GM23338 (cell line): ENCODE results near the gene APBB1. TPM values are rescaled to one million over a fixed set of nuclear protein-coding genes. Genes with fewer than 3 reads are reported as not detected.

ENCODE experiments used
- ATAC-seq: fragments of 200-7000 bp; cut with Tn5 transposase; 3 replicates; pipeline ENCODE4 v1.9.1; 2020
- DNase-seq: peaks from one replicate; pipeline ENCODE4 v3.0.0-alpha.2; 2015; ENCODE audit warnings: low spot score
- H2AFZ ChIP-seq: fragments of 200-600 bp; sonication (generic); 2 replicates; pipeline ENCODE4 v1.8.0; 2016; ENCODE audit warnings: antibody characterized with exemption, mild to moderate bottlenecking, moderate library complexity
- H3F3A ChIP-seq: fragments of 200-600 bp; sonication (generic); replicated peaks from 2 replicates; pipeline ENCODE4 v1.8.0; 2017; ENCODE audit warnings: antibody characterized with exemption, mixed run types, low read depth
- H3K27ac ChIP-seq: fragments of 200-600 bp; sonication (generic); 2 replicates; pipeline ENCODE4 v1.6.1; 2016; ENCODE audit warnings: low read depth
- H3K27me3 ChIP-seq: fragments of 200-600 bp; sonication (generic); 2 replicates; pipeline ENCODE4 v1.8.0; 2016; ENCODE audit warnings: mild to moderate bottlenecking, mixed run types, moderate library complexity; ENCODE audit not compliant: insufficient read depth
- H3K36me3 ChIP-seq: fragments of 200-600 bp; sonication (generic); 2 replicates; pipeline ENCODE4 v1.8.0; 2016; ENCODE audit warnings: mild to moderate bottlenecking; ENCODE audit not compliant: insufficient read depth
- H3K4me1 ChIP-seq: fragments of 200-600 bp; sonication (generic); 2 replicates; pipeline ENCODE4 v1.8.0; 2016; ENCODE audit warnings: mild to moderate bottlenecking, moderate library complexity; ENCODE audit not compliant: insufficient read depth
- H3K4me2 ChIP-seq: fragments of 200-600 bp; sonication (generic); 2 replicates; pipeline ENCODE4 v1.7.1; 2017; ENCODE audit warnings: mixed run types
- H3K4me3 ChIP-seq: fragments of 200-600 bp; sonication (generic); 2 replicates; pipeline ENCODE4 v1.6.1; 2016; ENCODE audit warnings: mixed run types
- H3K79me2 ChIP-seq: fragments of 200-600 bp; sonication (generic); replicated peaks from 2 replicates; pipeline ENCODE4 v1.8.0; 2017; ENCODE audit warnings: mild to moderate bottlenecking; ENCODE audit not compliant: insufficient read depth
- H3K9me2 ChIP-seq: fragments of 200-600 bp; sonication (generic); 2 replicates; pipeline ENCODE4 v1.8.0; 2017; ENCODE audit not compliant: insufficient read depth
- H4K20me1 ChIP-seq: fragments of 200-600 bp; sonication (generic); replicated peaks from 2 replicates; pipeline ENCODE4 v1.8.0; 2017; ENCODE audit warnings: mild to moderate bottlenecking; ENCODE audit not compliant: insufficient read depth
- H3K27ac Mint-ChIP-seq: 2 replicates; pipeline ENCODE4 v1.8.0; 2020; ENCODE audit warnings: inconsistent platforms, mild to moderate bottlenecking, moderate library complexity, mixed read lengths
- H3K27me3 Mint-ChIP-seq: 3 replicates; pipeline ENCODE4 v1.8.0; 2022; ENCODE audit warnings: low read depth, mild to moderate bottlenecking, moderate library complexity, mixed read lengths, inconsistent platforms; ENCODE audit not compliant: insufficient read depth, poor library complexity
- H3K36me3 Mint-ChIP-seq: 3 replicates; pipeline ENCODE4 v1.8.0; 2021; ENCODE audit warnings: low read depth, mild to moderate bottlenecking, inconsistent platforms, moderate library complexity, mixed read lengths
- H3K4me1 Mint-ChIP-seq: 3 replicates; pipeline ENCODE4 v1.8.0; 2020; ENCODE audit warnings: mild to moderate bottlenecking, inconsistent platforms, mixed read lengths
- H3K4me3 Mint-ChIP-seq: 3 replicates; pipeline ENCODE4 v1.8.0; 2021; ENCODE audit warnings: moderate library complexity, mild to moderate bottlenecking, inconsistent platforms, mixed read lengths
- H3K9me3 Mint-ChIP-seq: 3 replicates; pipeline ENCODE4 v1.8.0; 2020; ENCODE audit warnings: moderate library complexity, mild to moderate bottlenecking, inconsistent platforms, mixed read lengths
- EZH2 ChIP-seq: fragments of 200-600 bp; sonication (generic); IDR thresholded peaks from one replicate; pipeline ENCODE4 v1.8.0; 2017; ENCODE audit warnings: antibody characterized with exemption, mild to moderate bottlenecking, low read depth; ENCODE audit not compliant: unreplicated experiment
- JUNB ChIP-seq: IDR thresholded peaks from one replicate; pipeline ENCODE4 v1.6.1; 2016; ENCODE audit warnings: antibody characterized with exemption; ENCODE audit not compliant: unreplicated experiment
- NANOG ChIP-seq: IDR thresholded peaks from 2 replicates; pipeline ENCODE4 v1.6.1; 2016; ENCODE audit warnings: antibody characterized with exemption, borderline replicate concordance
- POLR2AphosphoS5 ChIP-seq: IDR thresholded peaks from 2 replicates; pipeline ENCODE4 v1.6.1; 2016; ENCODE audit warnings: antibody characterized with exemption, low read depth
- STAT1 ChIP-seq: IDR thresholded peaks from one replicate; pipeline ENCODE4 v1.6.1; 2016; ENCODE audit warnings: antibody characterized with exemption; ENCODE audit not compliant: unreplicated experiment
- ZNF114 ChIP-seq: fragments of 250-450 bp; sonication (Bioruptor Pico); IDR thresholded peaks from 2 replicates; pipeline ENCODE4 v1.5.0; 2020; ENCODE audit warnings: mild to moderate bottlenecking, moderate library complexity
- ZNF331 ChIP-seq: fragments of 250-450 bp; sonication (Bioruptor Pico); IDR thresholded peaks from 2 replicates; pipeline ENCODE4 v1.5.0; 2020; ENCODE audit warnings: low read depth, mild to moderate bottlenecking, moderate library complexity
- polyA plus RNA-seq: library from polyadenylated mRNA; unstranded; fragments of >200 nt; fragmentation: Nextera tagmentation; extraction: Ambion mirVana; gene quantifications from 2 replicates; pipeline ENCODE4 v1.2.1, GENCODE V29; 2016
- total RNA-seq: library from RNA; depleted of rRNA; stranded (reverse); fragments of >200 nt; shearing (Covaris generic); gene quantifications from 2 replicates; pipeline ENCODE4 v1.2.3, GENCODE V29; 2014
- TF ChIP-seq, protein P1 (sequence below): IDR thresholded peaks from 2 replicates; pipeline ENCODE4 v1.6.1; 2016; ENCODE audit warnings: antibody characterized with exemption
- TF ChIP-seq, protein P2 (sequence below): fragments of 250-450 bp; sonication (Bioruptor Pico); IDR thresholded peaks from 2 replicates; pipeline ENCODE4 v1.5.0; 2020; ENCODE audit warnings: mild to moderate bottlenecking, moderate library complexity
- TF ChIP-seq, protein P3 (sequence below), 2 experiments: fragments of 200-600 bp in 1 of 2; sonication (generic) in 1 of 2; conservative IDR thresholded peaks; 2 replicates each; pipeline versions ENCODE4 v1.5.1 to v1.6.1; 2016 to 2017; ENCODE audit warnings: antibody characterized with exemption in 2 of 2, low read depth in 2 of 2, mild to moderate bottlenecking in 2 of 2, moderate library complexity in 1 of 2

APBB1 gene
- total and polyA plus RNA-seq, 2 experiments from 2014 or later, result 10.6 to 24.7 TPM

DNA sequence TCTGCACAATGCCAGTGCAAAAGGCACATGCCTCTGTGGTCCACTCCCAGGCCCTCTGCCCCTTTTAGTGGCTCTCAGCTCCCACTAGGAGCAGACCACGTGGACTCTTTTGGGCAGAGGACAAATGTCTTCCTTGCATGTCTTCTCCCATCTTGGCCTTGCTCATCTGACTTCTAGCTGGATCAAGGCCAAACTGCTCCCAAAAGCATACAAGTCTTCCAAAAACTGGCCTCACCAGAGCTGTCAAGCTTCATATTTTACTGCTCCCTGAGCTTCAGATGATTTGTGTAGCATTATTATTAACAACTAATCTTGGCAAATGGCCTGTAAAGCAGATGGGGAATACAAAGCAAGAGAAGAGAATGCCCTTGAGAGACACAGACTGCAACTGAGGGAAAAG is 21.7 kb downstream of the APBB1 start:
- no peak overlapping the region for H3K27ac ChIP-seq
- Mint-ChIP-seq H3K36me3 (no peaks in the 10 kb centered on the region), H3K27me3 (peaks cover 3% of the 10 kb centered on the region), H3K4me1 (no peaks in the 10 kb centered on the region), H3K4me3 (no peak overlapping the region), H3K9me3 (no peaks in the 10 kb centered on the region), H3K27ac (no peak overlapping the region; the same call in 1 of the 2 replicates)
- no peaks in the 10 kb centered on the region for H3K9me2 ChIP-seq
- H2AFZ ChIP-seq, result no peak overlapping the region
- H4K20me1 ChIP-seq, result no peaks in the 10 kb centered on the region
- H3K4me2 ChIP-seq, result no peak overlapping the region
- H3F3A ChIP-seq, result no peaks in the 10 kb centered on the region
- TF ChIP-seq ZNF114 (CRISPR knock-in tag) (no peak), ZNF331 (CRISPR knock-in tag) (no peak), EZH2 (no peak), POLR2AphosphoS5 (no peak), JUNB (no peak), STAT1 (no peak)
- TF ChIP-seq, protein P1, sequence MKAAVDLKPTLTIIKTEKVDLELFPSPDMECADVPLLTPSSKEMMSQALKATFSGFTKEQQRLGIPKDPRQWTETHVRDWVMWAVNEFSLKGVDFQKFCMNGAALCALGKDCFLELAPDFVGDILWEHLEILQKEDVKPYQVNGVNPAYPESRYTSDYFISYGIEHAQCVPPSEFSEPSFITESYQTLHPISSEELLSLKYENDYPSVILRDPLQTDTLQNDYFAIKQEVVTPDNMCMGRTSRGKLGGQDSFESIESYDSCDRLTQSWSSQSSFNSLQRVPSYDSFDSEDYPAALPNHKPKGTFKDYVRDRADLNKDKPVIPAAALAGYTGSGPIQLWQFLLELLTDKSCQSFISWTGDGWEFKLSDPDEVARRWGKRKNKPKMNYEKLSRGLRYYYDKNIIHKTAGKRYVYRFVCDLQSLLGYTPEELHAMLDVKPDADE, result no peak
- H3K27me3 ChIP-seq, result no peaks in the 10 kb centered on the region
- no peaks in the 10 kb centered on the region for H3K4me1 ChIP-seq
- no peak overlapping the region for H3K4me3 ChIP-seq
- no peaks in the 10 kb centered on the region for H3K79me2 ChIP-seq
- no peak for DNase-seq
- H3K36me3 ChIP-seq, result no peaks in the 10 kb centered on the region
- no peak for ATAC-seq

DNA sequence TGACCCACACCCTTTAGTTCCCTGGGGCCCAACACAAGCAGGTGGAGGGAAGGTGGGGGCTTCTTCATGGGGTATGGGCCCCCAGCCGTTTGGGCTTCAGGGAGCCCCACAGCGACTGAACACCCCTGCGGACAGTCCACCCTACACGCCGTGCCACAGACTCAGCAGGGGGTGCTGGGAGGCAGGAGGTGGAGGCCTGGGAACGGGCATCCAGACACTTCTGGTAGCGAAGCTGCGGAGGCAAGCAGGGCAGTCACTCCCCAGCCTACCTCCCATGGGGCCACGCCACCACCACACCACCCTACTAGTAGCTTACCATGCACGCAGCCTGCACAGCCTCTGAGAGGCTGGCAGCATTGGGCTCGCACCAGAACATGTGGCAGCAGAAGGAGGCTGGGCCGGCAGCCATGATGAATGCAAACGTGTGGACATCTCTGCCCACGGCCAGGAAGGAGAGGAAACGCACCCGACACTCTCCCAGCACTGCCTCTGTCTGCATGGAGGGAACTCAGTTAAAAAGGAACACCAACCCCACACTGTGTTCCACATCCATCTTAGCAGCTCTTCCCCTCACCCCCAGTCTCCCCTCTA is 23.3 kb downstream of the APBB1 start:
- no peak overlapping the region for H3K4me3 Mint-ChIP-seq
- Histone ChIP-seq H3F3A (no peaks in the 10 kb centered on the region), H3K9me2 (no peaks in the 10 kb centered on the region), H3K4me1 (no peaks in the 10 kb centered on the region), H3K4me2 (no peak overlapping the region), H3K36me3 (no peaks in the 10 kb centered on the region), H3K79me2 (no peaks in the 10 kb centered on the region), H4K20me1 (no peaks in the 10 kb centered on the region), H3K27me3 (peaks cover 6% of the 10 kb centered on the region; the same call in 1 of the 2 replicates), H3K4me3 (no peak overlapping the region), H2AFZ (no peak overlapping the region), H3K27ac (no peak overlapping the region)
- H3K9me3 Mint-ChIP-seq, result no peaks in the 10 kb centered on the region
- H3K36me3 Mint-ChIP-seq, result no peaks in the 10 kb centered on the region
- H3K4me1 Mint-ChIP-seq, result no peaks in the 10 kb centered on the region
- H3K27me3 Mint-ChIP-seq, result peaks cover 10% of the 10 kb centered on the region
- no peak overlapping the region for H3K27ac Mint-ChIP-seq
- ATAC-seq, result no peak
- no peak for DNase-seq
- no peak for TF ChIP-seq ZNF331 (CRISPR knock-in tag)
- TF ChIP-seq, protein P2, sequence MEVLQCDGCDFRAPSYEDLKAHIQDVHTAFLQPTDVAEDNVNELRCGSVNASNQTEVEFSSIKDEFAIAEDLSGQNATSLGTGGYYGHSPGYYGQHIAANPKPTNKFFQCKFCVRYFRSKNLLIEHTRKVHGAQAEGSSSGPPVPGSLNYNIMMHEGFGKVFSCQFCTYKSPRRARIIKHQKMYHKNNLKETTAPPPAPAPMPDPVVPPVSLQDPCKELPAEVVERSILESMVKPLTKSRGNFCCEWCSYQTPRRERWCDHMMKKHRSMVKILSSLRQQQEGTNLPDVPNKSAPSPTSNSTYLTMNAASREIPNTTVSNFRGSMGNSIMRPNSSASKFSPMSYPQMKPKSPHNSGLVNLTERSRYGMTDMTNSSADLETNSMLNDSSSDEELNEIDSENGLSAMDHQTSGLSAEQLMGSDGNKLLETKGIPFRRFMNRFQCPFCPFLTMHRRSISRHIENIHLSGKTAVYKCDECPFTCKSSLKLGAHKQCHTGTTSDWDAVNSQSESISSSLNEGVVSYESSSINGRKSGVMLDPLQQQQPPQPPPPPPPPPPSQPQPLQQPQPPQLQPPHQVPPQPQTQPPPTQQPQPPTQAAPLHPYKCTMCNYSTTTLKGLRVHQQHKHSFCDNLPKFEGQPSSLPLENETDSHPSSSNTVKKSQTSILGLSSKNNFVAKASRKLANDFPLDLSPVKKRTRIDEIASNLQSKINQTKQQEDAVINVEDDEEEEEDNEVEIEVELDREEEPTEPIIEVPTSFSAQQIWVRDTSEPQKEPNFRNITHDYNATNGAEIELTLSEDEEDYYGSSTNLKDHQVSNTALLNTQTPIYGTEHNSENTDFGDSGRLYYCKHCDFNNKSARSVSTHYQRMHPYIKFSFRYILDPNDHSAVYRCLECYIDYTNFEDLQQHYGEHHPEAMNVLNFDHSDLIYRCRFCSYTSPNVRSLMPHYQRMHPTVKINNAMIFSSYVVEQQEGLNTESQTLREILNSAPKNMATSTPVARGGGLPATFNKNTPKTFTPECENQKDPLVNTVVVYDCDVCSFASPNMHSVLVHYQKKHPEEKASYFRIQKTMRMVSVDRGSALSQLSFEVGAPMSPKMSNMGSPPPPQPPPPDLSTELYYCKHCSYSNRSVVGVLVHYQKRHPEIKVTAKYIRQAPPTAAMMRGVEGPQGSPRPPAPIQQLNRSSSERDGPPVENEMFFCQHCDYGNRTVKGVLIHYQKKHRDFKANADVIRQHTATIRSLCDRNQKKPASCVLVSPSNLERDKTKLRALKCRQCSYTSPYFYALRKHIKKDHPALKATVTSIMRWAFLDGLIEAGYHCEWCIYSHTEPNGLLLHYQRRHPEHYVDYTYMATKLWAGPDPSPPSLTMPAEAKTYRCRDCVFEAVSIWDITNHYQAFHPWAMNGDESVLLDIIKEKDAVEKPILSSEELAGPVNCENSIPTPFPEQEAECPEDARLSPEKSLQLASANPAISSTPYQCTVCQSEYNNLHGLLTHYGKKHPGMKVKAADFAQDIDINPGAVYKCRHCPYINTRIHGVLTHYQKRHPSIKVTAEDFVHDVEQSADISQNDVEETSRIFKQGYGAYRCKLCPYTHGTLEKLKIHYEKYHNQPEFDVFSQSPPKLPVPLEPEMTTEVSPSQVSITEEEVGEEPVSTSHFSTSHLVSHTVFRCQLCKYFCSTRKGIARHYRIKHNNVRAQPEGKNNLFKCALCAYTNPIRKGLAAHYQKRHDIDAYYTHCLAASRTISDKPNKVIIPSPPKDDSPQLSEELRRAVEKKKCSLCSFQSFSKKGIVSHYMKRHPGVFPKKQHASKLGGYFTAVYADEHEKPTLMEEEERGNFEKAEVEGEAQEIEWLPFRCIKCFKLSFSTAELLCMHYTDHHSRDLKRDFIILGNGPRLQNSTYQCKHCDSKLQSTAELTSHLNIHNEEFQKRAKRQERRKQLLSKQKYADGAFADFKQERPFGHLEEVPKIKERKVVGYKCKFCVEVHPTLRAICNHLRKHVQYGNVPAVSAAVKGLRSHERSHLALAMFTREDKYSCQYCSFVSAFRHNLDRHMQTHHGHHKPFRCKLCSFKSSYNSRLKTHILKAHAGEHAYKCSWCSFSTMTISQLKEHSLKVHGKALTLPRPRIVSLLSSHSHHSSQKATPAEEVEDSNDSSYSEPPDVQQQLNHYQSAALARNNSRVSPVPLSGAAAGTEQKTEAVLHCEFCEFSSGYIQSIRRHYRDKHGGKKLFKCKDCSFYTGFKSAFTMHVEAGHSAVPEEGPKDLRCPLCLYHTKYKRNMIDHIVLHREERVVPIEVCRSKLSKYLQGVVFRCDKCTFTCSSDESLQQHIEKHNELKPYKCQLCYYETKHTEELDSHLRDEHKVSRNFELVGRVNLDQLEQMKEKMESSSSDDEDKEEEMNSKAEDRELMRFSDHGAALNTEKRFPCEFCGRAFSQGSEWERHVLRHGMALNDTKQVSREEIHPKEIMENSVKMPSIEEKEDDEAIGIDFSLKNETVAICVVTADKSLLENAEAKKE (CRISPR knock-in tag), result no peak
- no peak for TF ChIP-seq ZNF114 (CRISPR knock-in tag)
- no peak for TF ChIP-seq NANOG
- TF ChIP-seq, protein P1, result no peak
- TF ChIP-seq, protein P3, sequence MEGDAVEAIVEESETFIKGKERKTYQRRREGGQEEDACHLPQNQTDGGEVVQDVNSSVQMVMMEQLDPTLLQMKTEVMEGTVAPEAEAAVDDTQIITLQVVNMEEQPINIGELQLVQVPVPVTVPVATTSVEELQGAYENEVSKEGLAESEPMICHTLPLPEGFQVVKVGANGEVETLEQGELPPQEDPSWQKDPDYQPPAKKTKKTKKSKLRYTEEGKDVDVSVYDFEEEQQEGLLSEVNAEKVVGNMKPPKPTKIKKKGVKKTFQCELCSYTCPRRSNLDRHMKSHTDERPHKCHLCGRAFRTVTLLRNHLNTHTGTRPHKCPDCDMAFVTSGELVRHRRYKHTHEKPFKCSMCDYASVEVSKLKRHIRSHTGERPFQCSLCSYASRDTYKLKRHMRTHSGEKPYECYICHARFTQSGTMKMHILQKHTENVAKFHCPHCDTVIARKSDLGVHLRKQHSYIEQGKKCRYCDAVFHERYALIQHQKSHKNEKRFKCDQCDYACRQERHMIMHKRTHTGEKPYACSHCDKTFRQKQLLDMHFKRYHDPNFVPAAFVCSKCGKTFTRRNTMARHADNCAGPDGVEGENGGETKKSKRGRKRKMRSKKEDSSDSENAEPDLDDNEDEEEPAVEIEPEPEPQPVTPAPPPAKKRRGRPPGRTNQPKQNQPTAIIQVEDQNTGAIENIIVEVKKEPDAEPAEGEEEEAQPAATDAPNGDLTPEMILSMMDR (conservative IDR thresholded peaks at IDR 0.05; ENCODE audit: low read depth in 2 of 2), result no peak
- no peak for TF ChIP-seq POLR2AphosphoS5
